OCI-LY7 (cell line): ENCODE data around the gene WEE2. TPM values are rescaled to one million over a fixed set of nuclear protein-coding genes. Genes with fewer than 3 reads are reported as not detected.
A peak's percentile ranks its signal among the peaks of the same experiment; 100 is the strongest.

Experiments
- BruUV-seq: library from RNA; stranded (reverse); fragments of 400-500 nt; replicated peaks from 2 replicates; lab custom pipeline; 2021; lab: Mats Ljungman, UMichigan
- CTCF ChIA-PET: fragments of 300-600 bp; sonication (Branson Sonifier 250); formaldehyde crosslinking; loops from one replicate; lab custom pipeline; 2022; ENCODE audit warnings: antibody characterized with exemption; ENCODE audit not compliant: unreplicated experiment; lab: Charles Lee
- POLR2A ChIA-PET: fragments of 300-600 bp; sonication (Branson Sonifier 250); formaldehyde crosslinking; loops from one replicate; lab custom pipeline; 2022; ENCODE audit warnings: antibody characterized with exemption; lab: Charles Lee
- DNase-seq: peaks from one replicate; pipeline ENCODE4 v3.0.0-alpha.2; 2015; ENCODE audit warnings: low spot score
- H2AFZ ChIP-seq: fragments of 200-600 bp; sonication (generic), shearing (Covaris generic); 2 replicates; pipeline ENCODE4 v1.6.1; 2014; ENCODE audit warnings: mild to moderate bottlenecking, antibody characterized with exemption, low read length, moderate library complexity
- H3K27ac ChIP-seq: fragments of 200-600 bp; sonication (generic); 2 replicates; pipeline ENCODE4 v1.5.1; 2014; ENCODE audit warnings: mixed run types, low read depth, mild to moderate bottlenecking, moderate library complexity, low read length, inconsistent platforms; ENCODE audit not compliant: poor library complexity, severe bottlenecking
- H3K36me3 ChIP-seq: fragments of 200-600 bp; sonication (generic); 2 replicates; pipeline ENCODE4 v1.6.1; 2014; ENCODE audit warnings: mild to moderate bottlenecking, antibody characterized with exemption, low read length, moderate library complexity, mixed read lengths; ENCODE audit not compliant: insufficient read depth
- H3K4me1 ChIP-seq: fragments of 200-600 bp; sonication (generic); 2 replicates; pipeline ENCODE4 v1.5.1; 2014; ENCODE audit warnings: mild to moderate bottlenecking, low read length; ENCODE audit not compliant: insufficient read depth, poor library complexity, severe bottlenecking
- H3K4me2 ChIP-seq: fragments of 200-600 bp; sonication (generic); 2 replicates; pipeline ENCODE4 v1.6.1; 2014; ENCODE audit warnings: mild to moderate bottlenecking, low read length
- H3K4me3 ChIP-seq: fragments of 200-600 bp; sonication (generic); 2 replicates; pipeline ENCODE4 v1.5.1; 2014; ENCODE audit warnings: mild to moderate bottlenecking, low read depth, low read length; ENCODE audit not compliant: poor library complexity, severe bottlenecking
- H3K79me2 ChIP-seq: fragments of 200-600 bp; sonication (generic); 2 replicates; pipeline ENCODE4 v1.6.1; 2016; ENCODE audit warnings: low read depth, mild to moderate bottlenecking, low read length, moderate library complexity, mixed read lengths; ENCODE audit not compliant: insufficient read depth
- H3K9me2 ChIP-seq: fragments of 200-600 bp; sonication (generic); 2 replicates; pipeline ENCODE4 v1.6.1; 2016; ENCODE audit warnings: mild to moderate bottlenecking, low read length, mixed read lengths; ENCODE audit not compliant: insufficient read depth
- H3K9me3 ChIP-seq: fragments of 200-600 bp; sonication (generic); 2 replicates; pipeline ENCODE4 v1.6.1; 2014; ENCODE audit warnings: mild to moderate bottlenecking, mixed run types, low read length, mixed read lengths
- H4K20me1 ChIP-seq: fragments of 200-600 bp; sonication (generic); 2 replicates; pipeline ENCODE4 v1.6.1; 2014; ENCODE audit warnings: mild to moderate bottlenecking, antibody characterized with exemption, low read length, moderate library complexity, mixed read lengths; ENCODE audit not compliant: insufficient read depth
- CTCF ChIP-seq: fragments of 200-600 bp; sonication (generic); conservative IDR thresholded peaks from 2 replicates; pipeline ENCODE4 v1.5.1; 2014; ENCODE audit warnings: mild to moderate bottlenecking, antibody characterized with exemption, low read length, moderate library complexity, mixed read lengths
- EZH2phosphoT487 ChIP-seq: fragments of 200-600 bp; sonication (generic); IDR thresholded peaks from 2 replicates; pipeline ENCODE4 v1.6.1; 2018; ENCODE audit warnings: low read depth, borderline replicate concordance, mild to moderate bottlenecking, mixed run types, antibody characterized with exemption, low read length, moderate library complexity, mixed read lengths
- intact Hi-C: fragments of 100-400 bp; cut with micrococcal nuclease; formaldehyde crosslinking; loops from one replicate; pipeline ENCODE4 v1.10.0; 2022; ENCODE audit not compliant: unreplicated experiment
- total RNA-seq, 2 experiments: library from RNA; depleted of rRNA in 1 of 2; stranded (reverse); fragments of >200 nt in 1 of 2; shearing (Covaris generic) in 1 of 2; gene quantifications; 2 replicates each; pipeline ENCODE4 v1.2.3, GENCODE V29; 2014 to 2022

Gene WEE2
- total RNA-seq, 2 experiments from 2014 or later = not detected

- no peak for DNase-seq
- H3K4me2 ChIP-seq = no peak overlapping the region
- peaks cover 9% of the 10 kb centered on the region for H3K4me1 ChIP-seq
- intact Hi-C loops = no loop called here
- H3K36me3 ChIP-seq = no peaks in the 10 kb centered on the region
- H3K27ac ChIP-seq = no peak overlapping the region
- H3K79me2 ChIP-seq = no peaks in the 10 kb centered on the region
- no peak for TF ChIP-seq CTCF
- TF ChIP-seq EZH2phosphoT487 = no peak
- ChIA-PET POLR2A (no interaction called here), CTCF (no interaction called here)
- BruUV-seq = no TSS peak
- H3K9me3 ChIP-seq = no peaks in the 10 kb centered on the region
- H2AFZ ChIP-seq = no peak overlapping the region
- no peaks in the 10 kb centered on the region for H3K9me2 ChIP-seq
- no peak overlapping the region for H3K4me3 ChIP-seq
- H4K20me1 ChIP-seq = no peaks in the 10 kb centered on the region; the same call in 1 of the 2 replicates
Measured at GRCh38 chr7:141698247-141699015, 9.7 kb upstream of the WEE2 start.

GRCh38 chr7:141699860-141700259 lies 8.3 kb upstream of the WEE2 start:
- BruUV-seq = no TSS peak
- ChIA-PET CTCF (no interaction called here), POLR2A (no interaction called here)
- H3K36me3 ChIP-seq = no peaks in the 10 kb centered on the region
- DNase-seq = no peak
- no peak overlapping the region for H2AFZ ChIP-seq
- H3K79me2 ChIP-seq = no peaks in the 10 kb centered on the region
- H3K9me2 ChIP-seq = no peaks in the 10 kb centered on the region
- TF ChIP-seq EZH2phosphoT487 (no peak), CTCF (no peak)
- H3K4me3 ChIP-seq = no peak overlapping the region
- H3K4me1 ChIP-seq = peaks cover 9% of the 10 kb centered on the region
- H3K27ac ChIP-seq = no peak overlapping the region
- no peak overlapping the region for H3K4me2 ChIP-seq
- intact Hi-C loops = no loop called here
- H3K9me3 ChIP-seq = no peaks in the 10 kb centered on the region
- no peaks in the 10 kb centered on the region; the same call in 1 of the 2 replicates for H4K20me1 ChIP-seq

- Histone ChIP-seq H3K9me2 (no peaks in the 10 kb centered on the region), H3K27ac (no peak overlapping the region), H4K20me1 (no peaks in the 10 kb centered on the region; the same call in 1 of the 2 replicates), H3K4me1 (peaks cover 9% of the 10 kb centered on the region), H3K4me2 (peak overlapping the region; percentile 82), H3K9me3 (no peaks in the 10 kb centered on the region), H3K4me3 (no peak overlapping the region), H3K79me2 (no peaks in the 10 kb centered on the region), H3K36me3 (no peaks in the 10 kb centered on the region), H2AFZ (no peak overlapping the region)
- DNase-seq = no peak
- CTCF ChIA-PET = no interaction called here
- POLR2A ChIA-PET = interaction anchor here (1.3 kb wide), 1 partner anchor 37 kb away, joined by 7 read pairs; the partner anchor contains the start of gene SSBP1
- BruUV-seq = no TSS peak
- intact Hi-C loops = no loop called here
- TF ChIP-seq EZH2phosphoT487 (no peak), CTCF (no peak)
Measured at GRCh38 chr7:141700296-141700847, 7.8 kb upstream of the WEE2 start.
